HepG2 (cell line): Measurements from ENCODE around the gene FGA. TPM values are rescaled to one million over a fixed set of nuclear protein-coding genes. Genes with fewer than 3 reads are reported as not detected.

Source experiments
- EZH2 ChIP-seq: conservative IDR thresholded peaks from 2 replicates; pipeline ENCODE4 v1.6.1; 2012; ENCODE audit warnings: mild to moderate bottlenecking, low read depth, low read length, moderate library complexity
- KAT8 ChIP-seq: IDR thresholded peaks from 2 replicates; pipeline ENCODE4 v1.6.1; 2016; ENCODE audit warnings: missing genetic modification reagents, missing compliant biosample characterization
- MYC ChIP-seq: sonication (generic); formaldehyde crosslinking; IDR thresholded peaks from 2 replicates; pipeline ENCODE4 v1.9.0; 2021; ENCODE audit warnings: missing genetic modification reagents, borderline replicate concordance
- NFE2L2 ChIP-seq: fragments of 150-350 bp; IDR thresholded peaks from 2 replicates; pipeline ENCODE4 v1.6.1; 2014; ENCODE audit warnings: low read length
- PAF1 ChIP-seq: IDR thresholded peaks from 2 replicates; pipeline ENCODE4 v1.6.1; 2016; ENCODE audit warnings: missing genetic modification reagents, missing compliant biosample characterization
- SMARCE1 ChIP-seq: fragments of 450-650 bp; IDR thresholded peaks from 2 replicates; pipeline ENCODE4 v1.6.1; 2017; ENCODE audit warnings: borderline replicate concordance
- SNAPC5 ChIP-seq: sonication (generic); formaldehyde crosslinking; IDR thresholded peaks from 2 replicates; pipeline ENCODE4 v1.8.1; 2023; ENCODE audit warnings: mild to moderate bottlenecking, missing genetic modification reagents, borderline replicate concordance
- SOX6 ChIP-seq, 2 experiments: fragments of 450-650 bp in 1 of 2; sonication (generic) in 1 of 2; formaldehyde crosslinking in 1 of 2; IDR thresholded peaks; 2 replicates each; pipeline versions ENCODE4 v1.4.0 to v1.6.1; 2017 to 2020; ENCODE audit warnings: antibody characterized with exemption in 1 of 2, mild to moderate bottlenecking in 1 of 2, missing genetic modification reagents in 1 of 2
- STAT6 ChIP-seq: sonication (generic); formaldehyde crosslinking; IDR thresholded peaks from 2 replicates; pipeline ENCODE4 v1.4.0; 2020; ENCODE audit warnings: missing genetic modification reagents, mild to moderate bottlenecking, borderline replicate concordance
- TBX2 ChIP-seq: sonication (generic); formaldehyde crosslinking; IDR thresholded peaks from 2 replicates; pipeline ENCODE4 v1.5.0; 2020; ENCODE audit warnings: missing genetic modification reagents, mild to moderate bottlenecking, borderline replicate concordance
- ZBTB20 ChIP-seq: sonication (generic); formaldehyde crosslinking; IDR thresholded peaks from 2 replicates; pipeline ENCODE4 v1.8.1; 2023; ENCODE audit warnings: missing genetic modification reagents, low read depth, mild to moderate bottlenecking, borderline replicate concordance
- ZBTB8A ChIP-seq: sonication (generic); formaldehyde crosslinking; IDR thresholded peaks from 2 replicates; pipeline ENCODE4 v1.4.0; 2020; ENCODE audit warnings: mild to moderate bottlenecking, low read depth, missing genetic modification reagents, borderline replicate concordance
- ZFX ChIP-seq: sonication (generic); formaldehyde crosslinking; IDR thresholded peaks from 2 replicates; pipeline ENCODE4 v1.4.0; 2020; ENCODE audit warnings: mild to moderate bottlenecking, low read depth, missing genetic modification reagents, moderate library complexity
- ZNF224 ChIP-seq: sonication (generic); formaldehyde crosslinking; IDR thresholded peaks from 2 replicates; pipeline ENCODE4 v1.5.0; 2020; ENCODE audit warnings: mild to moderate bottlenecking, missing genetic modification reagents
- ZNF530 ChIP-seq: sonication (generic); formaldehyde crosslinking; IDR thresholded peaks from 2 replicates; pipeline ENCODE4 v1.5.0; 2020; ENCODE audit warnings: low read depth, mild to moderate bottlenecking, missing genetic modification reagents
- ZNF598 ChIP-seq: sonication (generic); formaldehyde crosslinking; IDR thresholded peaks from 2 replicates; pipeline ENCODE4 v1.5.1; 2020; ENCODE audit warnings: mild to moderate bottlenecking, missing genetic modification reagents, borderline replicate concordance
- ZNF704 ChIP-seq: sonication (generic); formaldehyde crosslinking; IDR thresholded peaks from 2 replicates; pipeline ENCODE4 v1.8.1; 2023; ENCODE audit warnings: mild to moderate bottlenecking, inconsistent platforms, moderate library complexity, missing genetic modification reagents, borderline replicate concordance
- ZNF780A ChIP-seq: sonication (generic); formaldehyde crosslinking; IDR thresholded peaks from 2 replicates; pipeline ENCODE4 v1.8.0; 2022; ENCODE audit warnings: mild to moderate bottlenecking, missing genetic modification reagents, moderate library complexity
- ZNF850 ChIP-seq: sonication (generic); formaldehyde crosslinking; conservative IDR thresholded peaks from 2 replicates; pipeline ENCODE4 v1.9.0; 2021; ENCODE audit warnings: mild to moderate bottlenecking, missing genetic modification reagents
- polyA plus RNA-seq, 8 experiments: library from polyadenylated mRNA; depleted of rRNA in 3 of 8; stranded (reverse) in 7 of 8; unstranded in 1 of 8; fragments of >200 nt; fragmentation: Illumina TruSeq in 4 of 8; extraction: Trizol in 4 of 8; gene quantifications; 2 replicates each; pipeline versions ENCODE4 v1.2.1 to v1.2.3, GENCODE V29; 2011 to 2016; ENCODE audit warnings: low read depth in 4 of 8, missing spikeins in 1 of 8, mixed read lengths in 1 of 8; ENCODE audit not compliant: insufficient read depth in 1 of 8
- total RNA-seq, 5 experiments: library from RNA; depleted of rRNA; stranded (reverse); fragments of >200 nt; fragmentation: Illumina TruSeq; extraction: Trizol; gene quantifications; 2 replicates each; pipeline ENCODE4 v1.2.3, GENCODE V29; 2016; ENCODE audit warnings: low read depth in 1 of 5
- TF ChIP-seq, protein P1 (sequence below), 2 experiments: fragments of 450-650 bp in 1 of 2; sonication (generic) in 1 of 2; formaldehyde crosslinking; IDR thresholded peaks; 2 replicates each; pipeline versions ENCODE4 v1.5.0 to v1.8.0; 2020 to 2022; ENCODE audit warnings: mild to moderate bottlenecking in 1 of 2, missing genetic modification reagents in 1 of 2
- TF ChIP-seq, protein P2 (sequence below): sonication (generic); formaldehyde crosslinking; IDR thresholded peaks from 2 replicates; pipeline ENCODE4 v1.4.0; 2020; ENCODE audit warnings: missing genetic modification reagents
- TF ChIP-seq, protein P3 (sequence below): IDR thresholded peaks from 2 replicates; pipeline ENCODE4 v1.6.1; 2016; ENCODE audit warnings: mild to moderate bottlenecking, missing biosample characterization, missing genetic modification reagents

Gene FGA
- total and polyA plus RNA-seq, 2 of the 13 experiments (the other 11 are each of a cell fraction or from before 2014, with no cell fraction given): 640 to 1,523 TPM

- peak; percentile 41; the same call in 1 of the 2 replicates for TF ChIP-seq TBX2 (CRISPR knock-in tag)
- TF ChIP-seq ZFX (CRISPR knock-in tag): peak; percentile 63
- TF ChIP-seq EZH2: no peak
- TF ChIP-seq ZBTB20: no peak
- TF ChIP-seq KAT8 (CRISPR knock-in tag): no peak
- no peak for TF ChIP-seq STAT6 (CRISPR knock-in tag)
- no peak for TF ChIP-seq NFE2L2
- TF ChIP-seq SOX6 (IDR thresholded peaks at IDR 0.05): no peak
- peak; percentile 35 for TF ChIP-seq SOX6 (CRISPR knock-in tag; IDR thresholded peaks at IDR 0.05)
- no peak for TF ChIP-seq ZNF530
- peak; percentile 32; the same call in 1 of the 2 replicates for TF ChIP-seq MYC
- no peak for TF ChIP-seq SMARCE1
- peak; percentile 63; the same call in 1 of the 2 replicates for TF ChIP-seq ZNF224 (CRISPR knock-in tag)
- no peak for TF ChIP-seq SNAPC5 (CRISPR knock-in tag)
- TF ChIP-seq, protein P1, sequence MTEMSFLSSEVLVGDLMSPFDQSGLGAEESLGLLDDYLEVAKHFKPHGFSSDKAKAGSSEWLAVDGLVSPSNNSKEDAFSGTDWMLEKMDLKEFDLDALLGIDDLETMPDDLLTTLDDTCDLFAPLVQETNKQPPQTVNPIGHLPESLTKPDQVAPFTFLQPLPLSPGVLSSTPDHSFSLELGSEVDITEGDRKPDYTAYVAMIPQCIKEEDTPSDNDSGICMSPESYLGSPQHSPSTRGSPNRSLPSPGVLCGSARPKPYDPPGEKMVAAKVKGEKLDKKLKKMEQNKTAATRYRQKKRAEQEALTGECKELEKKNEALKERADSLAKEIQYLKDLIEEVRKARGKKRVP (CRISPR knock-in tag; IDR thresholded peaks at IDR 0.05): no peak
- TF ChIP-seq ZNF598 (CRISPR knock-in tag): 0 out of 2 replicates have a peak, but pooled peaks have one; percentile 46
- TF ChIP-seq PAF1 (CRISPR knock-in tag): no peak
- no peak for TF ChIP-seq ZBTB8A (CRISPR knock-in tag)
- no peak for TF ChIP-seq ZNF704 (CRISPR knock-in tag)
- TF ChIP-seq, protein P2, sequence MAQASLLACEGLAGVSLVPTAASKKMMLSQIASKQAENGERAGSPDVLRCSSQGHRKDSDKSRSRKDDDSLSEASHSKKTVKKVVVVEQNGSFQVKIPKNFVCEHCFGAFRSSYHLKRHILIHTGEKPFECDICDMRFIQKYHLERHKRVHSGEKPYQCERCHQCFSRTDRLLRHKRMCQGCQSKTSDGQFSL (CRISPR knock-in tag): no peak
- no peak for TF ChIP-seq ZNF850
- TF ChIP-seq, protein P3, sequence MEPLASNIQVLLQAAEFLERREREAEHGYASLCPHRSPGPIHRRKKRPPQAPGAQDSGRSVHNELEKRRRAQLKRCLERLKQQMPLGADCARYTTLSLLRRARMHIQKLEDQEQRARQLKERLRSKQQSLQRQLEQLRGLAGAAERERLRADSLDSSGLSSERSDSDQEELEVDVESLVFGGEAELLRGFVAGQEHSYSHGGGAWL (CRISPR knock-in tag): peak; percentile 63; the same call in 1 of the 2 replicates
- TF ChIP-seq ZNF780A (CRISPR knock-in tag): no peak
- TF ChIP-seq, all 625 proteins: peak for 117
These were observed 36.4 kb upstream of the FGA start (continued) for GRCh38 chr4:154626793-154627484.
